GM12878 (cell line): ENCODE measurements around the gene CDRT15. TPM values are rescaled to one million over a fixed set of nuclear protein-coding genes. Genes with fewer than 3 reads are reported as not detected.

ENCODE experiments used
- ATAC-seq: fragments of 200-7000 bp; cut with Tn5 transposase; 3 replicates; pipeline ENCODE4 v1.9.1; 2020; ENCODE audit warnings: mild to moderate bottlenecking, moderate library complexity
- BruUV-seq: library from RNA; stranded (reverse); fragments of 400-500 nt; replicated peaks from 2 replicates; lab custom pipeline; 2021; lab: Mats Ljungman, UMichigan
- CTCF ChIA-PET: fragments of 300-600 bp; sonication (Branson Sonifier 250); formaldehyde crosslinking; extraction: SDS; loops from one replicate; lab custom pipeline; 2021; ENCODE audit warnings: inconsistent platforms; lab: Yijun Ruan, JAX
- POLR2A ChIA-PET: fragments of 350-600 bp; formaldehyde crosslinking; extraction: SDS; loops from one replicate; lab custom pipeline; 2021; ENCODE audit warnings: inconsistent platforms; lab: Charles Lee
- RAD21 ChIA-PET: fragments of 300-600 bp; sonication (Branson Sonifier 250); formaldehyde crosslinking; loops from one replicate; lab custom pipeline; 2023; ENCODE audit warnings: antibody characterized with exemption; ENCODE audit not compliant: unreplicated experiment; lab: Charles Lee
- SMC1A ChIA-PET: fragments of 300-600 bp; sonication (Branson Sonifier 250); formaldehyde crosslinking; loops from one replicate; lab custom pipeline; 2023; ENCODE audit not compliant: unreplicated experiment, uncharacterized antibody; lab: Charles Lee
- DNase-seq: peaks from one replicate; pipeline ENCODE4 v3.0.0-alpha.2; 2011; ENCODE audit warnings: low read depth, low spot score
- FAIRE-seq: peaks from 3 replicates; lab custom pipeline; 2011; peaks lifted over from hg19 to GRCh38; lab: Jason Lieb, UNC
- H2AFZ ChIP-seq: 2 replicates; pipeline ENCODE4 v1.6.0; 2011; ENCODE audit warnings: low read depth, low read length, control low read depth; ENCODE audit not compliant: control insufficient read depth
- H3K27ac ChIP-seq: 2 replicates; pipeline ENCODE4 v1.5.1; 2011; ENCODE audit warnings: control low read depth; ENCODE audit not compliant: control insufficient read depth, insufficient read depth
- H3K27me3 ChIP-seq, 2 experiments: replicated peaks in 1 of 2; 2 replicates each; pipeline versions ENCODE4 v1.6.0 to v1.6.1; 2011; ENCODE audit warnings: low read length in 1 of 2; ENCODE audit not compliant: control insufficient read depth in 2 of 2, insufficient read depth in 2 of 2
- H3K36me3 ChIP-seq, 2 experiments: 2 replicates each; pipeline ENCODE4 v1.5.1; 2011; ENCODE audit warnings: low read length in 1 of 2; ENCODE audit not compliant: control insufficient read depth in 2 of 2, insufficient read depth in 2 of 2
- H3K4me1 ChIP-seq: 2 replicates; pipeline ENCODE4 v1.6.1; 2011; ENCODE audit warnings: mild to moderate bottlenecking, low read length, moderate library complexity, mixed read lengths; ENCODE audit not compliant: control insufficient read depth, insufficient read depth
- H3K4me2 ChIP-seq: 2 replicates; pipeline ENCODE4 v1.6.0; 2011; ENCODE audit warnings: control low read depth; ENCODE audit not compliant: control insufficient read depth, insufficient read depth
- H3K4me3 ChIP-seq: fragments of 200-600 bp; sonication (generic); 2 replicates; pipeline ENCODE4 v1.5.1; 2016
- H3K79me2 ChIP-seq: 2 replicates; pipeline ENCODE4 v1.6.0; 2011; ENCODE audit warnings: low read length; ENCODE audit not compliant: control insufficient read depth, insufficient read depth
- H3K9ac ChIP-seq: 2 replicates; pipeline ENCODE4 v1.8.0; 2011; ENCODE audit warnings: low read length, control low read depth, mixed read lengths; ENCODE audit not compliant: control insufficient read depth, insufficient read depth
- H3K9me3 ChIP-seq: replicated peaks from 3 replicates; pipeline ENCODE4 v1.5.1; 2011; ENCODE audit warnings: mild to moderate bottlenecking, low read length; ENCODE audit not compliant: control insufficient read depth, insufficient read depth
- H4K20me1 ChIP-seq: 2 replicates; pipeline ENCODE4 v1.6.0; 2011; ENCODE audit not compliant: control insufficient read depth, insufficient read depth
- CBX3 ChIP-seq: fragments of 200-600 bp; sonication (generic); IDR thresholded peaks from 2 replicates; pipeline ENCODE4 v1.6.1; 2016; ENCODE audit warnings: low read depth, borderline replicate concordance
- CUX1 ChIP-seq: IDR thresholded peaks from 2 replicates; pipeline ENCODE4 v1.6.1; 2012; ENCODE audit warnings: improper control_type of control experiment, low read depth, low read length; ENCODE audit not compliant: insufficient replicate concordance
- GABPA ChIP-seq: IDR thresholded peaks from 2 replicates; pipeline ENCODE4 v1.6.1; 2014; ENCODE audit warnings: antibody characterized with exemption, low read depth, mild to moderate bottlenecking, inconsistent platforms
- JUNB ChIP-seq: IDR thresholded peaks from 2 replicates; pipeline ENCODE4 v1.6.1; 2016; ENCODE audit warnings: antibody characterized with exemption, mild to moderate bottlenecking
- KLF5 ChIP-seq: fragments of 450-650 bp; IDR thresholded peaks from 2 replicates; pipeline ENCODE4 v1.6.1; 2014; ENCODE audit warnings: mild to moderate bottlenecking; ENCODE audit not compliant: partially characterized antibody
- LARP7 ChIP-seq: fragments of 450-650 bp; IDR thresholded peaks from 2 replicates; pipeline ENCODE4 v1.6.1; 2017; ENCODE audit warnings: mild to moderate bottlenecking
- MTA2 ChIP-seq: fragments of 450-650 bp; IDR thresholded peaks from 2 replicates; pipeline ENCODE4 v1.6.1; 2016; ENCODE audit warnings: low read depth, mild to moderate bottlenecking, moderate library complexity
- NFIC ChIP-seq: IDR thresholded peaks from 2 replicates; pipeline ENCODE4 v1.6.1; 2012; ENCODE audit warnings: low read depth, mild to moderate bottlenecking, inconsistent platforms, low read length, moderate library complexity
- POLR2AphosphoS5 ChIP-seq: IDR thresholded peaks from 2 replicates; pipeline ENCODE4 v1.6.1; 2011; ENCODE audit warnings: mild to moderate bottlenecking, low read length, inconsistent platforms
- SMAD1 ChIP-seq: fragments of 450-650 bp; IDR thresholded peaks from 2 replicates; pipeline ENCODE4 v1.6.1; 2018; ENCODE audit warnings: mild to moderate bottlenecking, low read depth; ENCODE audit not compliant: partially characterized antibody
- TCF3 ChIP-seq: IDR thresholded peaks from 2 replicates; pipeline ENCODE4 v1.6.1; 2012; ENCODE audit warnings: low read depth, mild to moderate bottlenecking, low read length, borderline replicate concordance; ENCODE audit not compliant: insufficient read depth
- ZNF622 ChIP-seq: fragments of 450-650 bp; IDR thresholded peaks from 2 replicates; pipeline ENCODE4 v1.6.1; 2017; ENCODE audit warnings: mild to moderate bottlenecking, inconsistent platforms
- ZNF687 ChIP-seq: fragments of 450-650 bp; IDR thresholded peaks from 2 replicates; pipeline ENCODE4 v1.6.1; 2017; ENCODE audit warnings: mild to moderate bottlenecking, moderate library complexity
- WGBS: methylation state at CpG from one replicate; pipeline ENCODE4 v1.1.6; 2016; ENCODE audit warnings: low lambda C conversion rate; ENCODE audit not compliant: insufficient replicate concordance, insufficient coverage; ENCODE audit errors: missing lambda C conversion rate; 5-methylcytosine and 5-hydroxymethylcytosine counted together
- in situ Hi-C: fragments of 300-500 bp; cut with MboI; formaldehyde crosslinking; loops from 9 replicates; pipeline ENCODE4 v1.14.3; 2018; ENCODE audit warnings: mixed read lengths
- intact Hi-C: fragments of 100-400 bp; cut with micrococcal nuclease; formaldehyde crosslinking; loops from one replicate; pipeline ENCODE4 v1.14.2; 2022; ENCODE audit not compliant: unreplicated experiment
- polyA plus RNA-seq, 11 experiments: library from polyadenylated mRNA; depleted of rRNA in 4 of 11; unstranded in 6 of 11; stranded (reverse) in 5 of 11; fragments of >200 nt; fragmentation: Nextera tagmentation in 4 of 11; fragmentation: Illumina TruSeq in 1 of 11; extraction: Ambion mirVana in 4 of 11; extraction: Trizol in 1 of 11; gene quantifications; 1 replicate in 1 of 11; 2 replicates in 10 of 11; pipeline versions ENCODE4 v1.2.1 to v1.2.3, GENCODE V29; 2011 to 2016; ENCODE audit warnings: inconsistent platforms in 2 of 11, missing spikeins in 2 of 11, low read depth in 1 of 11
- total RNA-seq, 4 experiments: library from RNA; depleted of rRNA in 3 of 4; stranded (reverse); fragments of >200 nt in 3 of 4; fragmentation: Illumina TruSeq in 1 of 4; extraction: Trizol in 1 of 4; gene quantifications; 2 replicates each; pipeline versions ENCODE4 v1.2.1 to v1.2.3, GENCODE V29; 2013 to 2021

Gene CDRT15
- total and polyA plus RNA-seq, 10 of the 15 experiments (the other 5 are each of a cell fraction or from before 2014, with no cell fraction given): 0.29 TPM; not detected in 9

- 38% methylated on average over 3 of the region's 3 CpGs for WGBS
- ChIA-PET CTCF (no interaction called here), SMC1A (no interaction called here), POLR2A (no interaction called here), RAD21 (no interaction called here)
- Histone ChIP-seq H3K9ac (no peak overlapping the region), H3K4me1 (no peaks in the 10 kb centered on the region), H3K36me3 (no peaks in the 10 kb centered on the region), H2AFZ (no peak overlapping the region), H3K27me3 (no peaks in the 10 kb centered on the region), H3K79me2 (no peaks in the 10 kb centered on the region), H3K4me3 (no peak overlapping the region), H3K9me3 (no peaks in the 10 kb centered on the region), H4K20me1 (no peaks in the 10 kb centered on the region), H3K4me2 (no peak overlapping the region), H3K27ac (no peak overlapping the region)
- no peak for DNase-seq
- FAIRE-seq: no peak
- TF ChIP-seq CBX3 (no peak), KLF5 (no peak), LARP7 (no peak), JUNB (no peak), ZNF687 (no peak), SMAD1 (no peak), POLR2AphosphoS5 (no peak), ZNF622 (no peak), NFIC (no peak), CUX1 (no peak), GABPA (no peak), MTA2 (no peak), TCF3 (no peak)
- intact Hi-C loops: no loop called here
- ATAC-seq: no peak
- in situ Hi-C loops: no loop called here
- BruUV-seq: no TSS peak
Observed at GRCh38 chr17:14245629-14246028, 9.0 kb upstream of the CDRT15 start.
